Measurements from ENCODE around the gene NPIPA8. TPM values are rescaled to one million over a fixed set of nuclear protein-coding genes. Genes with fewer than 3 reads are reported as not detected.

The NPIPA8 gene
- polyA plus RNA-seq, 1 donor (not counting 4 experiments of a cell fraction or from before 2014, with no cell fraction given) = 0.68 TPM

Small RNA genes within 50 kb of the gene (small RNA-seq; reads per million reads assigned to genes)
- 0 reads per million in 3 experiments for gene AC126755.6 (ENCODE audit: insufficient read length in 3 of 3, low read depth in 3 of 3, low replicate concordance in 1 of 3)
- 0 reads per million in 3 experiments for gene MIR6511A4 (ENCODE audit: insufficient read length in 3 of 3, low read depth in 3 of 3, low replicate concordance in 1 of 3)
- gene MIR6770-3 (ENCODE audit: insufficient read length in 3 of 3, low read depth in 3 of 3, low replicate concordance in 1 of 3) = 0 reads per million in 3 experiments

Other genes with a start within 250 kb of the NPIPA8 start
- gene NOMO2, start 225.4 kb upstream of the NPIPA8 start, polyA plus RNA-seq = 66.0 to 118 TPM (median 86.5 TPM) in 3 replicates

Data from keratinocyte (primary cell).